B cell (primary cell): ENCODE measurements around the gene WDR86. TPM values are rescaled to one million over a fixed set of nuclear protein-coding genes. Genes with fewer than 3 reads are reported as not detected.

ENCODE experiments used
- ATAC-seq: fragments of 200-7000 bp; cut with Tn5 transposase; one replicate; pipeline ENCODE4 v1.10.0; 2021; ENCODE audit warnings: low read depth, mild to moderate bottlenecking, moderate number of reproducible peaks, moderate library complexity
- CTCF ChIA-PET: fragments of 350-600 bp; sonication (Branson Sonifier 250); formaldehyde crosslinking; loops from one replicate; lab custom pipeline; 2021; ENCODE audit warnings: antibody characterized with exemption, inconsistent platforms; lab: Charles Lee
- POLR2A ChIA-PET: fragments of 350-600 bp; sonication (Branson Sonifier 250); formaldehyde crosslinking; loops from one replicate; lab custom pipeline; 2021; ENCODE audit warnings: antibody characterized with exemption; lab: Charles Lee
- DNase-seq: peaks from one replicate; pipeline ENCODE4 v3.0.0; 2013
- H2AFZ ChIP-seq: 2 replicates; pipeline ENCODE4 v1.6.1; 2012; ENCODE audit warnings: mild to moderate bottlenecking, low read depth, low read length; ENCODE audit not compliant: insufficient read depth, poor library complexity, severe bottlenecking
- H3K27ac ChIP-seq, 2 donors: 1 replicate in 1 of 2; 2 replicates in 1 of 2; pipeline ENCODE4 v1.5.1; 2012 to 2013; ENCODE audit warnings: low read length in 2 of 2, mild to moderate bottlenecking in 2 of 2, moderate library complexity in 1 of 2
- H3K27me3 ChIP-seq, 4 experiments: fragments of 200-600 bp in 1 of 4; sonication (generic) in 1 of 4; replicated peaks in 1 of 4; 1 replicate in 2 of 4; 2 replicates in 2 of 4; pipeline versions ENCODE4 v1.6.1 to v1.7.0; 2013 to 2016; ENCODE audit warnings: low read length in 3 of 4, mild to moderate bottlenecking in 2 of 4, mixed read lengths in 1 of 4, moderate library complexity in 1 of 4; ENCODE audit not compliant: insufficient read depth in 4 of 4, control insufficient read depth in 3 of 4; ENCODE audit errors: control extremely low read depth in 1 of 4
- H3K36me3 ChIP-seq, 2 experiments: replicated peaks in 1 of 2; 1 replicate in 1 of 2; 2 replicates in 1 of 2; pipeline versions ENCODE4 v1.6.1 to v1.7.1; 2013; ENCODE audit warnings: low read length in 1 of 2; ENCODE audit not compliant: insufficient read depth in 2 of 2, control insufficient read depth in 1 of 2; ENCODE audit errors: control extremely low read depth in 1 of 2, extremely low read depth in 1 of 2
- H3K4me1 ChIP-seq, 2 donors: fragments of 200-600 bp in 1 of 2; sonication (generic) in 1 of 2; 1 replicate in 1 of 2; 2 replicates in 1 of 2; pipeline versions ENCODE4 v1.5.1 to v1.6.1; 2013 to 2017; ENCODE audit warnings: low read length in 2 of 2; ENCODE audit not compliant: control insufficient read depth in 2 of 2, insufficient read depth in 2 of 2
- H3K4me2 ChIP-seq: replicated peaks from 2 replicates; pipeline ENCODE3; 2012; ENCODE audit warnings: mild to moderate bottlenecking, low read depth, low read length; ENCODE audit not compliant: poor library complexity, severe bottlenecking
- H3K4me3 ChIP-seq, 5 experiments: fragments of 200-600 bp in 1 of 5; sonication (generic) in 1 of 5; 1 replicate in 3 of 5; 2 replicates in 2 of 5; pipeline versions ENCODE4 v1.5.1 to v1.7.0; 2011 to 2016; ENCODE audit warnings: low read length in 4 of 5, mild to moderate bottlenecking in 4 of 5, low read depth in 2 of 5, control low read depth in 1 of 5, moderate library complexity in 1 of 5; ENCODE audit not compliant: insufficient read depth in 1 of 5; ENCODE audit errors: control extremely low read depth in 1 of 5, extremely low read depth in 1 of 5
- H3K79me2 ChIP-seq: fragments of 200-600 bp; sonication (generic); one replicate; pipeline ENCODE4 v1.6.0; 2016; ENCODE audit warnings: low read length; ENCODE audit not compliant: control insufficient read depth, insufficient read depth
- H3K9ac ChIP-seq: fragments of 200-600 bp; sonication (generic); 2 replicates; pipeline ENCODE4 v1.6.1; 2017; ENCODE audit warnings: mild to moderate bottlenecking, low read length, moderate library complexity
- H3K9me3 ChIP-seq, 3 donors: one replicate each; pipeline versions ENCODE4 v1.6.1 to v1.7.1; 2013; ENCODE audit warnings: low read length in 2 of 3; ENCODE audit not compliant: control insufficient read depth in 2 of 3, insufficient read depth in 1 of 3; ENCODE audit errors: control extremely low read depth in 1 of 3
- H4K20me1 ChIP-seq: 2 replicates; pipeline ENCODE4 v1.6.0; 2012; ENCODE audit warnings: mild to moderate bottlenecking, low read length; ENCODE audit not compliant: insufficient read depth, control insufficient read depth, poor library complexity, severe bottlenecking
- H3K27ac Mint-ChIP-seq: one replicate; pipeline ENCODE4 v1.8.0; 2021; ENCODE audit warnings: mixed read lengths
- H3K27me3 Mint-ChIP-seq: one replicate; pipeline ENCODE4 v1.8.0; 2021; ENCODE audit warnings: mixed read lengths
- H3K4me1 Mint-ChIP-seq: one replicate; pipeline ENCODE4 v1.8.0; 2021; ENCODE audit warnings: mixed read lengths
- H3K4me3 Mint-ChIP-seq: one replicate; pipeline ENCODE4 v1.8.0; 2021; ENCODE audit warnings: mixed read lengths
- H3K9me3 Mint-ChIP-seq: one replicate; pipeline ENCODE4 v1.8.0; 2022; ENCODE audit warnings: mixed read lengths; ENCODE audit not compliant: insufficient read depth
- EZH2 ChIP-seq: IDR thresholded peaks from 2 replicates; pipeline ENCODE4 v1.6.1; 2012; ENCODE audit warnings: borderline replicate concordance, low read depth, mild to moderate bottlenecking, moderate library complexity, low read length; ENCODE audit not compliant: insufficient read depth, poor library complexity, severe bottlenecking
- WGBS: methylation state at CpG from one replicate; pipeline ENCODE4 v1.1.5; 2013; ENCODE audit warnings: missing lambda C conversion rate; ENCODE audit not compliant: insufficient coverage; 5-methylcytosine and 5-hydroxymethylcytosine counted together
- intact Hi-C: fragments of 100-400 bp; cut with micrococcal nuclease; formaldehyde crosslinking; loops from one replicate; pipeline ENCODE4 v1.10.0; 2022
- polyA plus RNA-seq: library from polyadenylated mRNA; depleted of rRNA; stranded (reverse); fragments of >200 nt; gene quantifications from 2 replicates; pipeline ENCODE4 v1.2.3, GENCODE V29; 2012
- total RNA-seq, 2 donors: library from RNA; stranded (reverse); fragments of 120-200 nt in 1 of 2; gene quantifications; 1 replicate in 1 of 2; 2 replicates in 1 of 2; pipeline versions ENCODE4 v1.2.3 to v1.2.4, GENCODE V29; 2013 to 2022
- TF ChIP-seq, protein P1 (sequence below): fragments of 200-600 bp; IDR thresholded peaks from one replicate; pipeline ENCODE4 v1.8.0; 2022; ENCODE audit warnings: antibody characterized with exemption, mild to moderate bottlenecking

WDR86 gene
- total and polyA plus RNA-seq, 2 donors (not counting 1 experiment from before 2014, with no cell fraction given), result 1.4 to 1.5 TPM

DNA sequence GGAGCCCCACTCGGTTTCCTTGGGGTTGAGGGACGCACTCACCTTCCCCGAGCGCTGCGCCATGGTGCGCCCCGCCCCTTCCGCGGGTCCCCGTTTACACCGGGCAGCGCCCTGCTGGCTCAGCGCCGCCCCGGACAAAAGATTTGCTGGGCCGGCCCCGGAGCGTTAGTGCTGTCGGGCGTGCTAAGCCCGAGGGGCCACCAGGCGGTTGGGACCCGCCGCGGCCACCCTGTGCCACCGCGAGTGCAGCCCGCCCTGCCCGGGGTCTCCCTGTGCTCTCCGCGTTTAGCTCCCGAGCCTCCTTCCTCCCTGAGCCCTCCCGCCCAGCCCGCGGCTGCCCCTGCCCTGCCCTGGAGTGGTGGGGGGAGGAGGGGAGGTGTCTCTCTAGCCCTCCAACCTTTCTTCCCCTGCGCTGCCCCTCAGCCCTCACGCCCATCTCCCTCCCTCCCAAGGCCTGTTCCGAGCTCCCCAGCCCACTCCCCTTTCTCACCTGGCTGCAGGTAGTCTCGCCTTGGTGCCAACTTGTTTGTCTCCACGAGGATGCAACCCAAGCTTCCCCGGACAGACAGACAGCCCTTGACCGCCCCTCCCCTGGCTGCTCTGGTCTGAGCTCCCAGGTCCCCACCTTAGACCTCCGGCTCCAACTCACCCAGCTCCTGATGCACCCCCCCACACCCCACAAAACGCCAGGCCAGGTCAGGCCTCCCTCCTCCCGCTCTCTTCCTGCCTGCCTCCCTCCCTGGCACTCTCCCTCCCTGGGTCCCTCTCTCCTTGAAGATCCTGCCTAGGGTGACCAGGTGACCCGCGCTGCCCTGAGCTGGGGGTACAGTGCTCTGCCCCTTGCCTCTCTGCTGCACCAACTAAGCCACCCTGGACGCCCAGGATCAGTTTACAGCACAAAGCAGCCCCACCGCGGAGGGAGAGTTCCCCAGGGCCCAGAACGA lies 30.3 kb upstream of the WDR86 start, which contains the start of gene CRYGN:
TSS of gene CRYGN (minus strand) at position 287 of the 944 bp plus-strand sequence. CDS start at position 63, 224 bp downstream.
- intact Hi-C loops, result no loop called here
- H2AFZ ChIP-seq, result no peak within 1 kb of the TSS
- no peak within 1 kb of the TSS for H3K4me3 ChIP-seq
- DNase-seq (no peak), ATAC-seq (no peak)
- H3K27ac Mint-ChIP-seq, result no peak within 1 kb of the TSS
- POLR2A ChIA-PET, result no interaction called here
- 23% methylated on average over 44 of the region's 51 CpGs for WGBS
- H3K4me1 ChIP-seq, result no peaks in the 10 kb centered on the region
- H3K9me3 Mint-ChIP-seq, result no peaks in the 10 kb centered on the region
- H3K9me3 ChIP-seq, result no peaks in the 10 kb centered on the region
- H3K27me3 Mint-ChIP-seq, result peaks cover 41% of the 10 kb centered on the region
- H3K4me2 ChIP-seq, result peak within 1 kb of the TSS; percentile 15
- peaks cover 7% of the 10 kb centered on the region for H3K4me1 Mint-ChIP-seq
- CTCF ChIA-PET, result no interaction called here
- H3K36me3 ChIP-seq, result no peaks in the 10 kb centered on the region
- no peak within 1 kb of the TSS for H3K9ac ChIP-seq
- H4K20me1 ChIP-seq, result no peaks in the 10 kb centered on the region
- H3K27ac ChIP-seq, result no peak within 1 kb of the TSS
- H3K79me2 ChIP-seq, result no peaks in the 10 kb centered on the region
- TF ChIP-seq, protein P1, sequence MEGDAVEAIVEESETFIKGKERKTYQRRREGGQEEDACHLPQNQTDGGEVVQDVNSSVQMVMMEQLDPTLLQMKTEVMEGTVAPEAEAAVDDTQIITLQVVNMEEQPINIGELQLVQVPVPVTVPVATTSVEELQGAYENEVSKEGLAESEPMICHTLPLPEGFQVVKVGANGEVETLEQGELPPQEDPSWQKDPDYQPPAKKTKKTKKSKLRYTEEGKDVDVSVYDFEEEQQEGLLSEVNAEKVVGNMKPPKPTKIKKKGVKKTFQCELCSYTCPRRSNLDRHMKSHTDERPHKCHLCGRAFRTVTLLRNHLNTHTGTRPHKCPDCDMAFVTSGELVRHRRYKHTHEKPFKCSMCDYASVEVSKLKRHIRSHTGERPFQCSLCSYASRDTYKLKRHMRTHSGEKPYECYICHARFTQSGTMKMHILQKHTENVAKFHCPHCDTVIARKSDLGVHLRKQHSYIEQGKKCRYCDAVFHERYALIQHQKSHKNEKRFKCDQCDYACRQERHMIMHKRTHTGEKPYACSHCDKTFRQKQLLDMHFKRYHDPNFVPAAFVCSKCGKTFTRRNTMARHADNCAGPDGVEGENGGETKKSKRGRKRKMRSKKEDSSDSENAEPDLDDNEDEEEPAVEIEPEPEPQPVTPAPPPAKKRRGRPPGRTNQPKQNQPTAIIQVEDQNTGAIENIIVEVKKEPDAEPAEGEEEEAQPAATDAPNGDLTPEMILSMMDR, result no peak
- TF ChIP-seq EZH2, result no peak
- peaks cover 0 to 33% (median 11%) of the 10 kb centered on the region in 4 experiments for H3K27me3 ChIP-seq
- H3K4me3 Mint-ChIP-seq, result no peak within 1 kb of the TSS
